ENCODE data around the gene PLOD3. TPM values are rescaled to one million over a fixed set of nuclear protein-coding genes. Genes with fewer than 3 reads are reported as not detected.

The PLOD3 gene
- total RNA-seq, 6 donors from 2014 or later, result 38.2 to 104 (median 66.2) TPM

DNA sequence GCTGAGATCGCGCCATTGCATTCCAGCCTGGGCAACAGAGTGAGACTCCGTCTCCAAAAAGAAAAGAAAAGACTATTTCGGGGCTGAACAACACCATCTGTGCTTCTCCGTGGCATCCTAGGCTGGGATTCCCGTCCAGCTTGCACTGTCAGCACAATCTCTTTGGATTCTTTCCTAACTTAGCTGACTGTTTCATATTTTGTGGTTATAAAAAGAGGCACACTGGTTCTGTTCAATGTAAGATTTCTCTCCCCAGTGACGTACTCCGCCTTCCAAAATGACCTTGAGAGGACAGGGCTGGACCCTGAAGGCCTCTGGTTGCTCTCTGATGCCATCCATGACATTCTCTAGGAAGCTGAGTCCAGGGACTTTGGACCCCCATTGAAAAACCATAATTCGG is 9.3 kb upstream of the PLOD3 start:
- Histone ChIP-seq H3K36me3 (peaks cover 12 to 70% (median 54%) of the 10 kb centered on the region in 4 donors), H3K27ac (no peak overlapping the region), H3K4me3 (no peak overlapping the region), H3K4me1 (peaks cover 5 to 7% (median 6%) of the 10 kb centered on the region in 4 donors), H3K27me3 (no peaks in the 10 kb centered on the region), H3K9me3 (no peaks in the 10 kb centered on the region)
- WGBS, 2 donors, result 85 to 96% methylated on average over 9 of the region's 9 CpGs
- TF ChIP-seq, protein P1, sequence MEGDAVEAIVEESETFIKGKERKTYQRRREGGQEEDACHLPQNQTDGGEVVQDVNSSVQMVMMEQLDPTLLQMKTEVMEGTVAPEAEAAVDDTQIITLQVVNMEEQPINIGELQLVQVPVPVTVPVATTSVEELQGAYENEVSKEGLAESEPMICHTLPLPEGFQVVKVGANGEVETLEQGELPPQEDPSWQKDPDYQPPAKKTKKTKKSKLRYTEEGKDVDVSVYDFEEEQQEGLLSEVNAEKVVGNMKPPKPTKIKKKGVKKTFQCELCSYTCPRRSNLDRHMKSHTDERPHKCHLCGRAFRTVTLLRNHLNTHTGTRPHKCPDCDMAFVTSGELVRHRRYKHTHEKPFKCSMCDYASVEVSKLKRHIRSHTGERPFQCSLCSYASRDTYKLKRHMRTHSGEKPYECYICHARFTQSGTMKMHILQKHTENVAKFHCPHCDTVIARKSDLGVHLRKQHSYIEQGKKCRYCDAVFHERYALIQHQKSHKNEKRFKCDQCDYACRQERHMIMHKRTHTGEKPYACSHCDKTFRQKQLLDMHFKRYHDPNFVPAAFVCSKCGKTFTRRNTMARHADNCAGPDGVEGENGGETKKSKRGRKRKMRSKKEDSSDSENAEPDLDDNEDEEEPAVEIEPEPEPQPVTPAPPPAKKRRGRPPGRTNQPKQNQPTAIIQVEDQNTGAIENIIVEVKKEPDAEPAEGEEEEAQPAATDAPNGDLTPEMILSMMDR (IDR thresholded peaks at IDR 0.05), result no peak
- TF ChIP-seq POLR2AphosphoS5 (IDR thresholded peaks at IDR 0.05) (no peak), EP300 (IDR thresholded peaks at IDR 0.05) (no peak)
- DNase-seq, result no peak
- ATAC-seq (ENCODE audit: low FRiP score in 2 of 2), result peak in 1 of 2 donors; percentile 16

- 95 to 99% methylated on average over 6 of the region's 6 CpGs for WGBS, 2 donors
- no peaks in the 10 kb centered on the region for H3K27me3 ChIP-seq
- no peak overlapping the region for H3K27ac ChIP-seq
- H3K4me3 ChIP-seq, result no peak overlapping the region
- no peak for TF ChIP-seq EP300 (IDR thresholded peaks at IDR 0.05)
- no peak for TF ChIP-seq POLR2A (IDR thresholded peaks at IDR 0.05)
- TF ChIP-seq, protein P1 (IDR thresholded peaks at IDR 0.05), result no peak
- TF ChIP-seq POLR2AphosphoS5 (IDR thresholded peaks at IDR 0.05), result no peak
- ATAC-seq (ENCODE audit: low FRiP score in 2 of 2) (no peak), DNase-seq (no peak)
- peaks cover 12 to 70% (median 54%) of the 10 kb centered on the region in 4 donors for H3K36me3 ChIP-seq
- H3K9me3 ChIP-seq, result no peaks in the 10 kb centered on the region
- peaks cover 0 to 4% (median 1%) of the 10 kb centered on the region in 4 donors for H3K4me1 ChIP-seq
Measured at GRCh38 chr7:101225650-101226049, 8.3 kb upstream of the PLOD3 start.

DNA sequence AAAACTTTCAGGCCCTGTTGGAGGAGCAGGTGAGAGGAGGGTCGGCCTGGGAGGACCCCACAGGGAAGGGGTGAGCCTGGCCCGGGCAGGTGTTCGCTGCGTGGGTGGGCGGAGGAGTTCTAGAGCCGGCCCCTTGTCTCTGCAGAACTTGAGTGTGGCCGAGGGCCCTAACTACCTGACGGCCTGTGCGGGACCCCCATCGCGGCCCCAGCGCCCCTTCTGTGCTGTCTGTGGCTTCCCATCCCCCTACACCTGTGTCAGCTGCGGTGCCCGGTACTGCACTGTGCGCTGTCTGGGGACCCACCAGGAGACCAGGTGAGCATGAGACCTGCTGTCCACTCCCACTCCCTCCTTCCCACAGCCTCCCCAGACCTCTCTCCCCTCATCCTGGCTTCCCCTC is 6.1 kb upstream of the PLOD3 start:
- Histone ChIP-seq H3K36me3 (peaks cover 12 to 60% (median 50%) of the 10 kb centered on the region in 4 donors), H3K9me3 (no peaks in the 10 kb centered on the region), H3K4me1 (peaks cover 16 to 22% (median 19%) of the 10 kb centered on the region in 4 donors), H3K4me3 (no peak overlapping the region), H3K27ac (no peak overlapping the region), H3K27me3 (no peaks in the 10 kb centered on the region)
- ATAC-seq (ENCODE audit: low FRiP score in 2 of 2) (peak in 1 of 2 donors; percentile 7), DNase-seq (peak in 1 of 2 donors; percentile 78)
- 94% methylated on average over 12 to 15 of the region's 15 CpGs for WGBS, 2 donors
- TF ChIP-seq EP300 (IDR thresholded peaks at IDR 0.05), result no peak
- TF ChIP-seq, protein P1 (IDR thresholded peaks at IDR 0.05), result no peak
- TF ChIP-seq POLR2A (IDR thresholded peaks at IDR 0.05), result no peak
- TF ChIP-seq POLR2AphosphoS5 (IDR thresholded peaks at IDR 0.05), result no peak

- ATAC-seq (ENCODE audit: low FRiP score in 2 of 2) (no peak), DNase-seq (peak in 1 of 2 donors; percentile 79)
- Histone ChIP-seq H3K4me1 (peaks cover 18 to 27% (median 19%) of the 10 kb centered on the region in 4 donors), H3K9me3 (no peaks in the 10 kb centered on the region), H3K27ac (no peak overlapping the region), H3K36me3 (peaks cover 12 to 51% (median 45%) of the 10 kb centered on the region in 4 donors), H3K4me3 (no peak overlapping the region), H3K27me3 (no peaks in the 10 kb centered on the region)
- 94 to 95% methylated on average over 14 to 25 of the region's 27 CpGs for WGBS, 2 donors
- no peak for TF ChIP-seq POLR2A (IDR thresholded peaks at IDR 0.05)
- no peak for TF ChIP-seq EP300 (IDR thresholded peaks at IDR 0.05)
- TF ChIP-seq POLR2AphosphoS5 (IDR thresholded peaks at IDR 0.05), result no peak
- TF ChIP-seq, protein P1 (IDR thresholded peaks at IDR 0.05), result no peak
Measured at GRCh38 chr7:101222275-101222830, 5.0 kb upstream of the PLOD3 start.

- Histone ChIP-seq H3K9me3 (no peaks in the 10 kb centered on the region), H3K4me3 (no peak overlapping the region), H3K36me3 (peaks cover 10 to 34% (median 27%) of the 10 kb centered on the region in 4 donors), H3K4me1 (peaks cover 28 to 42% (median 31%) of the 10 kb centered on the region in 4 donors), H3K27ac (no peak overlapping the region), H3K27me3 (no peaks in the 10 kb centered on the region)
- WGBS, 2 donors, result 85 to 91% methylated on average over 5 of the region's 5 CpGs
- ATAC-seq (ENCODE audit: low FRiP score in 2 of 2), result no peak
- TF ChIP-seq POLR2AphosphoS5 (IDR thresholded peaks at IDR 0.05), result no peak
- TF ChIP-seq POLR2A (IDR thresholded peaks at IDR 0.05), result no peak
- TF ChIP-seq, protein P1 (IDR thresholded peaks at IDR 0.05), result no peak
- TF ChIP-seq EP300 (IDR thresholded peaks at IDR 0.05), result no peak
- no peak for DNase-seq
Measured at GRCh38 chr7:101220295-101220694, 2.9 kb upstream of the PLOD3 start.
